CD4-positive, alpha-beta T cell (primary cell): Measurements from ENCODE around the gene MATN1. TPM values are rescaled to one million over a fixed set of nuclear protein-coding genes. Genes with fewer than 3 reads are reported as not detected.
A peak's percentile ranks its signal among the peaks of the same experiment; 100 is the strongest.

ENCODE experiments used
- ATAC-seq: fragments of 200-7000 bp; cut with Tn5 transposase; one replicate; pipeline ENCODE4 v1.10.0; 2022; ENCODE audit warnings: mild to moderate bottlenecking; ENCODE audit not compliant: poor library complexity
- CTCF ChIA-PET: fragments of 350-600 bp; sonication (Branson Sonifier 250); formaldehyde crosslinking; loops from one replicate; lab custom pipeline; 2021; ENCODE audit warnings: antibody characterized with exemption, inconsistent platforms; lab: Charles Lee
- POLR2A ChIA-PET: fragments of 350-600 bp; sonication (Branson Sonifier 250); formaldehyde crosslinking; loops from one replicate; lab custom pipeline; 2021; ENCODE audit warnings: antibody characterized with exemption, inconsistent platforms; lab: Charles Lee
- DNase-seq, 14 experiments: peaks; one replicate each; pipeline ENCODE4 v3.0.0-alpha.2; 2013 to 2020; ENCODE audit warnings: mixed read lengths in 2 of 14
- H3K27ac ChIP-seq, 2 donors: one replicate each; pipeline versions ENCODE4 v1.5.1 to v1.7.0; 2013; ENCODE audit warnings: low read length in 2 of 2, low read depth in 1 of 2, mild to moderate bottlenecking in 1 of 2
- H3K27me3 ChIP-seq, 2 experiments: 1 replicate in 1 of 2; 2 replicates in 1 of 2; pipeline versions ENCODE4 v1.6.1 to v1.7.0; 2013; ENCODE audit warnings: low read length in 2 of 2, control low read depth in 1 of 2, mild to moderate bottlenecking in 1 of 2, moderate library complexity in 1 of 2; ENCODE audit not compliant: insufficient read depth in 2 of 2, control insufficient read depth in 1 of 2
- H3K36me3 ChIP-seq: one replicate; pipeline ENCODE4 v1.6.1; 2013; ENCODE audit warnings: low read length, control low read depth; ENCODE audit not compliant: insufficient read depth
- H3K4me1 ChIP-seq: one replicate; pipeline ENCODE4 v1.6.1; 2013; ENCODE audit warnings: low read length, control low read depth; ENCODE audit not compliant: insufficient read depth
- H3K4me3 ChIP-seq: one replicate; pipeline ENCODE4 v1.5.1; 2013; ENCODE audit warnings: mild to moderate bottlenecking, low read length, moderate library complexity
- H3K9me3 ChIP-seq, 2 experiments: 1 replicate in 1 of 2; 2 replicates in 1 of 2; pipeline versions ENCODE4 v1.6.1 to v1.7.0; 2013; ENCODE audit warnings: low read length in 2 of 2, mild to moderate bottlenecking in 2 of 2, control low read depth in 1 of 2, moderate library complexity in 1 of 2; ENCODE audit not compliant: control insufficient read depth in 1 of 2, insufficient read depth in 1 of 2
- H3K27ac Mint-ChIP-seq: one replicate; pipeline ENCODE4 v1.8.0; 2020; ENCODE audit warnings: mixed read lengths
- H3K27me3 Mint-ChIP-seq: one replicate; pipeline ENCODE4 v1.8.0; 2021; ENCODE audit warnings: mixed read lengths
- H3K36me3 Mint-ChIP-seq: one replicate; pipeline ENCODE4 v1.8.0; 2021; ENCODE audit warnings: low read depth, mixed read lengths
- H3K4me1 Mint-ChIP-seq: one replicate; pipeline ENCODE4 v1.8.0; 2021; ENCODE audit warnings: low read depth, mixed read lengths
- H3K4me3 Mint-ChIP-seq: one replicate; pipeline ENCODE4 v1.8.0; 2020; ENCODE audit warnings: mild to moderate bottlenecking, mixed read lengths
- H3K9me3 Mint-ChIP-seq: one replicate; pipeline ENCODE4 v1.8.0; 2020; ENCODE audit warnings: mixed read lengths
- CTCF ChIP-seq: fragments of 200-600 bp; IDR thresholded peaks from one replicate; pipeline ENCODE4 v1.8.0; 2022; ENCODE audit warnings: antibody characterized with exemption, mild to moderate bottlenecking
- intact Hi-C, 2 experiments: fragments of 100-400 bp; cut with DNase I in 1 of 2; cut with micrococcal nuclease in 1 of 2; formaldehyde crosslinking; loops; one replicate each; pipeline versions ENCODE4 v1.15.1 to v1.9.0; 2023 to 2025; cut with DNase I, micrococcal nuclease
- total RNA-seq, 174 experiments: library from RNA in 2 of 174; stranded (reverse) in 2 of 174; gene quantifications; one replicate each; pipeline ENCODE4 v1.2.3 and lab custom pipeline; 2021 to 2026

MATN1 gene
- total RNA-seq, 2 experiments from 2014 or later, result 2.5 to 2.7 TPM

- Histone ChIP-seq H3K9me3 (no peaks in the 10 kb centered on the region), H3K27ac (no peak overlapping the region), H3K4me1 (peaks cover 59% of the 10 kb centered on the region), H3K36me3 (no peaks in the 10 kb centered on the region), H3K4me3 (no peak overlapping the region), H3K27me3 (no peaks in the 10 kb centered on the region)
- POLR2A ChIA-PET, result interaction anchor here (13.4 kb wide), 1 partner anchor 17 kb away, joined by 457 read pairs; no protein-coding TSS in a partner anchor
- H3K9me3 Mint-ChIP-seq, result no peaks in the 10 kb centered on the region
- CTCF ChIA-PET, result interaction anchor here (0.6 to 0.9 kb wide), 2 partner anchors 20 to 31 kb away, joined by 3 read pairs; no protein-coding TSS in a partner anchor
- H3K4me3 Mint-ChIP-seq, result no peak overlapping the region
- no peak for ATAC-seq
- TF ChIP-seq CTCF, result no peak
- peak overlapping the region; percentile 66 for H3K27ac Mint-ChIP-seq
- peaks cover 79% of the 10 kb centered on the region for H3K4me1 Mint-ChIP-seq
- DNase-seq, result no peak
- H3K27me3 Mint-ChIP-seq, result no peaks in the 10 kb centered on the region
- no peaks in the 10 kb centered on the region for H3K36me3 Mint-ChIP-seq
- intact Hi-C loops, result no loop called here
These were observed 40.4 kb upstream of the MATN1 start for GRCh38 chr1:30763651-30764248.

GRCh38 chr1:30762930-30763650 lies 39.7 kb upstream of the MATN1 start:
- Histone ChIP-seq H3K27me3 (no peaks in the 10 kb centered on the region), H3K36me3 (no peaks in the 10 kb centered on the region), H3K4me1 (peaks cover 66% of the 10 kb centered on the region), H3K4me3 (no peak overlapping the region), H3K27ac (peak overlapping the region in 1 of 2 donors; percentile 36), H3K9me3 (no peaks in the 10 kb centered on the region)
- H3K27ac Mint-ChIP-seq, result peak overlapping the region; percentile 66
- no peak for TF ChIP-seq CTCF
- H3K4me3 Mint-ChIP-seq, result peak overlapping the region; percentile 46
- DNase-seq (no peak), ATAC-seq (no peak)
- intact Hi-C loops, result no loop called here
- H3K9me3 Mint-ChIP-seq, result no peaks in the 10 kb centered on the region
- ChIA-PET POLR2A (interaction anchor here (1.2 to 13.4 kb wide), 2 partner anchors 16 to 17 kb away, joined by 4 to 457 read pairs; no protein-coding TSS in a partner anchor), CTCF (interaction anchor here (0.6 to 5.2 kb wide), 5 partner anchors 16 to 44 kb away, joined by 3 to 47 read pairs (median 3); no protein-coding TSS in a partner anchor)
- H3K27me3 Mint-ChIP-seq, result no peaks in the 10 kb centered on the region
- peaks cover 83% of the 10 kb centered on the region for H3K4me1 Mint-ChIP-seq
- H3K36me3 Mint-ChIP-seq, result no peaks in the 10 kb centered on the region

GRCh38 chr1:30762152-30762929 lies 39.0 kb upstream of the MATN1 start:
- Histone ChIP-seq H3K4me3 (no peak overlapping the region), H3K36me3 (no peaks in the 10 kb centered on the region), H3K27ac (peak overlapping the region in 1 of 2 donors; percentile 36), H3K4me1 (peaks cover 71% of the 10 kb centered on the region), H3K27me3 (no peaks in the 10 kb centered on the region), H3K9me3 (no peaks in the 10 kb centered on the region)
- Mint-ChIP-seq H3K27me3 (no peaks in the 10 kb centered on the region), H3K9me3 (no peaks in the 10 kb centered on the region), H3K36me3 (peaks cover 3% of the 10 kb centered on the region), H3K27ac (peak overlapping the region; percentile 66), H3K4me3 (peak overlapping the region; percentile 51), H3K4me1 (peaks cover 87% of the 10 kb centered on the region)
- no peak for TF ChIP-seq CTCF
- ATAC-seq (no peak), DNase-seq (peak in 1 of 14 experiments; percentile 50)
- ChIA-PET CTCF (interaction anchor here (0.9 to 5.2 kb wide), 4 partner anchors 17 to 43 kb away, joined by 3 to 47 read pairs (median 12); no protein-coding TSS in a partner anchor), POLR2A (interaction anchor here (1.2 to 13.4 kb wide), 6 partner anchors 15 to 43 kb away, joined by 4 to 457 read pairs (median 6); no protein-coding TSS in a partner anchor)
- intact Hi-C loops, result no loop called here
